HG03558 (cell line): ENCODE measurements around the gene CRYBA1.
"Not testable (repeated sequence)": the region's sequence is repeated elsewhere in the genome, so short reads cannot be mapped to it uniquely, and the experiment has no call there.

Experiments used
- ATAC-seq: cut with Tn5 transposase; IDR thresholded peaks from one replicate; pipeline ENCODE4 v1.9.1; 2021; ENCODE audit warnings: moderate number of reproducible peaks; ENCODE audit not compliant: unreplicated experiment; ENCODE audit errors: extremely low read depth

The CRYBA1 gene, protein sequence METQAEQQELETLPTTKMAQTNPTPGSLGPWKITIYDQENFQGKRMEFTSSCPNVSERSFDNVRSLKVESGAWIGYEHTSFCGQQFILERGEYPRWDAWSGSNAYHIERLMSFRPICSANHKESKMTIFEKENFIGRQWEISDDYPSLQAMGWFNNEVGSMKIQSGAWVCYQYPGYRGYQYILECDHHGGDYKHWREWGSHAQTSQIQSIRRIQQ

DNA sequence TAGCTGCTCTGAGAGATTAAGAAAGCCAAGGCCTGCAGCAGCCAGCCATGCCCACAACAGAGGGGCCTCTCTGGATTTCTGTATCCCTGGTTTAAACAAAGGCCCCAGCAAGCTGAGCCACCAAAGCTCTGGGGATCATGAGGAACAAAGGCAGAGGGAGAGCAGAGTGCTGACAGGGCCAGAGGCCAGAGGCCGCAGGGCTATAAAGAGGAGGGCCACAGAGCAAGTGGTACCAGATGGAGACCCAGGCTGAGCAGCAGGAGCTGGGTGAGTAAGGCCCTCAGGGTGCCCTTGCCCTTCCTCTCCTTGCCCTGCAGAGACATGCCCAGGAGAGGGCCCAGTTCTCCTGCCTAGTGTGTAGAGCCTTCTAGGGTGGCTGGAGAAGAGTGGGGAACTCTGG is at the start of gene CRYBA1:
CRYBA1 (plus strand) TSS at position 232 of the 400 bp plus-strand sequence; CDS start at position 237, 5 bp downstream.
- ATAC-seq: no peak

DNA sequence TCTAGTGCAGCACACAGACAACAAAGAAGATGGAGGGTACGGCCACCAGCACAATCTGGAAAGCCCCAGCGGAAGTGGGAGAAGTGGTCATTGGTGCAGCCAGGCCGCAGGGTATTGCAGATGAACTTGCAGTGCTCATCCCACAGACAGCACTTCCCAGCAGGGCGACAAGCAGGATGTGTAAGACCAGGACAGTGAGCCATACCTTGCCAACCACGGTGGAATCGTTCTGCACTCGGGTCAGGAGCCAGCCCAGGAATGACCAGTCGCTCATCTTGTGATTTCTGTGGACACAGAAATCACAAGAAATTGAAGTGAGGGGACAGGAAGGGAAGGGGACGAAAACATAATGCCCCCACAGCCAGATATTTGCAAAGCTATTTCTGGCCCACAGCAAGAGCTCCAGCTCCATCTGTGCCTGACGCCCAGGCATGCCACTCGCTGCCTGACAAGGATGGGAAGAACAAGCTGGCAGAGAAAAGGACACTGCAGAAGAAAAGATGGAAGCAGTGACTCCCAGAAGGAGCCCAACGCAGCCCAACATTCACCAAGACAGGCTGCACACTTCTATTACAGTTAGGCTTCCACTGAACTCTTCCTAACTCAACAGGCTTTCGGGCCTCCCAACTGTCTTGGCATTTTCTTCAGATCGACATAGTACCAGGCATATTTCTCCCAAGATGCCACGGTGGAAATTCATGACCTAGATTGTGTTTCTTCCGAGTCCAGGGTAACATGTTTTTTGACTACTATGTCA is 49.0 kb upstream of the CRYBA1 start:
- ATAC-seq: no peak

DNA sequence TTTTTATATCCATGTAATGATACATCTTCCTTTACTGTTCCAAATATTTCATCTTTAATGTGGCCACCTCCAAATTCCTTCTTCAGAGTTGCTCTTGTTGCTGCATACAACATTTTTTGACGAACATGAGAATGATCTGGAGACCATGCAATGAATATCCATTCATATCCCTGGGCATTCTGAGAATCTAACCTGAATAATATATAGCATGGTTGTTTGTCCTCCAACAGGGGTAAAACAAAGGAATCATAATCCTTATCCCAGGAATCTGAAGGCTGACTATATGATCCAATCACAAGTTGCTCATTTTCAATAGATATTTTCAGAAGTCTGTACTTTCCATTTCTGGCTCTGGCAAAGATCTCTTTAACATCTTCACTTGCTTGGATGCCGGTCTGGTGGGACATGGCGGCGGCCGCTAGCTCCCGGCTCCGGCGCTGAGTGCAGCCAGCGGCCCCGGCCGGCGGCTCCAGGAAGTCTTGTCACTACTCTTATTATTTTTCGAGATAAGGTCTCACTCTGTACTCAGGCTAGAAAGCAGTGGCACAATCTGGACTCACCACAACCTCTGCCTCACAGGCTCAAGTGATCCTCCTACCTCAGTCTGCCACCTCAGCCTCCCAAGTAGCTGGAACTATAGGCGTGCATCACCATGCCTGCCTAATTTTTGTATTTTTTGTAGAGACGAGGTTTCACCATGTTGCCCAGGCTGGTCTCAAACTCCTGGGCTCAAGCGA is 42.4 kb upstream of the CRYBA1 start:
- ATAC-seq: not testable (repeated sequence)

DNA sequence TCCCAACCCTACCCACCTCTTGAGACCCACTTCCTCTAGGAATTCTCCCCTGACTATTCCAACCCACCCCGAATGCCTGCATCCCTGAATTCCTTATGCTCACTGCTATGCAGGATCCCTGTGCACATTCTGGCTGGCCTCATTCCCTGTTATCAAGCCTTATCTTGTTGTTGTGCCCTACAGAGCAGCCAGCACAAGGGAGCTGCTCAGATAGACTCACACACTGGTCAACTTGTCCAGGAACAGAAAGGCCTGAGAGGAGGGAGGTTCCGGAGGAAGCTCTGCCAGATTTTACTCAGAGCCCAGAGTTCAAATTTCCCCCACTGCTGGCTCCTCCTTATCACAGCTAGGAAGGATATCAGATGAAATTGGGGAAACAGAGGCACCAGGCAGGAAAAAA is 41.6 kb upstream of the CRYBA1 start:
- no peak for ATAC-seq

DNA sequence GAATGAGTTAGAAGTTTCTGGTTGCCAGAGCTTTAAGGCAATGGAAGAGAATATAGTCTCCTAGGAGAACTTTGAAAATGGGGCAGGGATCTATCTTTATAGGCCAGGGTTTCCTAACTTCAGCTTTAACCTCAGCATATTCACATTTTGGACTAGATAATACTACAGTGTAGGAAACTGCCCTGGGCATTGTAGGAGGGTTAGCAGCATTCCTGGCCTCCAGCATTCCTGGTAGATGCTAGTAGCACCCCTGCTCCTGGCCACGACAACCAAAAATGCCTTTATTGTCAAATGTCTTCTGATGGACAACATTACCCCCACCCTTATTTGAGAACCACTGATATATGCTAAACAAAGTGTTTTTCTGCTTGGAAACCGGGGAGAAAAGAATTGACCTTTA is 38.7 kb upstream of the CRYBA1 start:
- no peak for ATAC-seq

DNA sequence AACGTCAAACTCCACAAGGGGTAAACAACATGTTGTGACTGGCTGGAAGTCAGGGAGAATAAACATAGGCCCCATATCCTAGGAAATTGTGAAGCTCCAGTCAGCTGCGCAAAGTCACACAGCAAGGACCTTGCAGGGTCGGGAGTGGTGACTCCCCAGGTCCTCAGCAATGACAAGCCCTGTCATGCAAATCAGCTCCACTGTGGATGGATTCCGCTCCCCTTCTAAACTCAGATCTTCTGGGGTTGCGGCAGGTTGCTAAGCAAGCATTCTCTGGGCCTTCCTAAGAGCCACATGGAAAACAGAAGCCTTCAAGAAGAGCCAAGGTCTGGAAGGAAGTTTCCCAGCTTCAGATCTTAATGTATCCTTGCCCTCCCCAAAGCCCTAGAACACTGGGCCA is 37.6 kb upstream of the CRYBA1 start:
- no peak for ATAC-seq

DNA sequence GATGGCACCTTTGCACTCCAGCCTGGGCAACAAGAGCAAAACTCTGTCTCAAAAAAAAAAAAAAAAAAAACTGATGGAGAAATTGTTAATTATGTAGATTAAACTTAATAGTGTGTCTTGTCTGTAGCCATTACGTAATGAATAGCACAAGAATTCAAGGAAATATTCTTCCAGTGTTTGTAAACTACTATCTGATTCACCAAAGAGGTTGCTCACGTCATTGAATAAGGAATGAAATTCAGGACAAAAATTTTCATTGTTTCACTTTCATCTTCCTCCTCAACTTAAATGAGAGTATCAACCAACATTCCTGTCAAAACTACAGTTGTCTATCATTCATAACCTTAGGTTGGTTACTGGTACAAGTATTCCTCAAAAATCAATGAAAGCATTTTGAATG is 35.8 kb upstream of the CRYBA1 start:
- ATAC-seq: no peak

DNA sequence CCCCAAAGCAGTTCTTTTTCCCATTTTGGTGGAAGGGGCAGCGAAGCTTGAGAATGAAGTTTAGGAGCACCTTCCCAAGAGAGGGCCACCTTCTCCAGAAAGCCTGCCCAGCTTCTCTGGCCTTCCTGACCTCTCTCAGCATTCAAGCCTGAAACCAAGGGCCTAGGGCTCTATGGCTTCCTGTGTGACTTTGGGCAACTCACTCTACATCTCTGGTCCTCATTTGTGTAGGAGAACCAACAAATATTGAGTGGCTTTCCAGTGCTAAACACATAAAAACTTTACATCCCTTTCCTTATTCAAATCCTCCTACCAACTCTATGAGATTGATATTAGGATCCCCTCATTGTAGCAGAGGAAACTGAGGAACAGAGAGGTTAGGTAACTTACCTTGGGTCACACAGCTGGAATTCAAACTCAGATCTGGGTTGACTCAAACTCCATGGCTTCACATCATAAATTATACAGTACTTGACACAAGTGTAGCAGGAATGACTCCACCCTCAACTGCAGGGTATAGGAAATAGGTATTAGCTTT is 34.5 kb upstream of the CRYBA1 start:
- no peak for ATAC-seq

DNA sequence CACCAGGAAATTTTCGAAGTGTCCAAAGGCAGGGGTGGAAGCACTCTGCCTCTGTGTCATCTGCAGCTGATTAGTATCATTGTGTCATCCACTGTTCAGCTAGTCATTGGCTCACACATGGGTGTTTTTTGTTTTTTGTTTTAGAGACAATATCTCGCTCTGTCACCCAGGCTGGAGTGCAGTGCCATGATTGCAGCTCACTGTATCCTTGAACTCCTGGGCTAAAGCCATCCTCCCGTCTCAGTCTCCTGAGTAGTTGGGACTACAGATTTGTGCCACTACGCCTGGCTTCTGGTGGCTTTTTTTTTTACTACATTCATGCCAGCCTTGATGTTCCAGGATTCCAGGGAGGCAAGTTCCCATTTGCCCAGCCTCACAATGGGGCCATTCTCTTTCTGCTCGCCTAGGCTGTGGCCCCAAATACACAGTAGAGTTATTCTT is 34.0 kb upstream of the CRYBA1 start:
- ATAC-seq: no peak

DNA sequence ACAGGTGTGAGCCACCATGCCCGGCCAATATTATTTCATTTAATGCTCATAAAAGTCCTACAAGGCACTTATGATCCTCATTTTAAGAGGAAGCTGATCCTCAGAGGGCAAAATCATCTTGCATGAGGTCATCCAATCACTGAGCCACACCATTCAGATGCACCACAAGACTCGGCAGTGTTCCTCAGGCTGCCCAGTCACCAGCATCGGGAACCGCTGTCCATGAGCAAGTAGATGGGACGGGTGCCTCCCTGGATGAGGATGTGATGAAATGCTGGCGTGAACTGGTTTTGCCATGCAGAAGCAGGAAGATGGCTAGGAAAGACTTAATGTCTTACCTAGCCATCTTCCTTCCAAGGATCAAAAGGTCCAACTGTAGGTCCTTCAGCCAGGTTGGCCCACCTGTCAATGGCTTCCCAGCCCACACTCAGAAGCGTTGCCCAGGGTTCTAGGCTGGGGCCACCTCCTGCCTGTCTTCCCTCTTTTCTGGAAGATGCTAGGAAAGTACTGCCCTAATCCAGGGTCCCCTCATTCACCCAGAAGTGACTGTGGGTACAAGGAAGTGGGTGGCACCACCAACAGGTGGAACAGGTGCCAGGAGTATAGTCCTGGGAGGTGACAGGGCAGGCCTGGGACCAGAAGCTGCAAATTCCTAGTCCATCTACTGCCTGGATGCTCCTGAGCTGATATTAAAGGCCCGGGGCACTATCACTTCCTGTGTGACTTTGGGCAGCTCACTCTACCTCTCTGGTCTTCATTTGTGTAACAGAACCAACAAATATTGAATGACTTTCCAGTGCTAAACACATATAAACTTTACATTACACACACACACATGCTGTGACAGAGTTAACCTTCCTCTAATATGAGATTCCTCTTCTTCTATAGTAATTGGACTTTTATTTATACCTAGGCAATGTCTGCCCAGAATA is 32.2 kb upstream of the CRYBA1 start:
- ATAC-seq: no peak

DNA sequence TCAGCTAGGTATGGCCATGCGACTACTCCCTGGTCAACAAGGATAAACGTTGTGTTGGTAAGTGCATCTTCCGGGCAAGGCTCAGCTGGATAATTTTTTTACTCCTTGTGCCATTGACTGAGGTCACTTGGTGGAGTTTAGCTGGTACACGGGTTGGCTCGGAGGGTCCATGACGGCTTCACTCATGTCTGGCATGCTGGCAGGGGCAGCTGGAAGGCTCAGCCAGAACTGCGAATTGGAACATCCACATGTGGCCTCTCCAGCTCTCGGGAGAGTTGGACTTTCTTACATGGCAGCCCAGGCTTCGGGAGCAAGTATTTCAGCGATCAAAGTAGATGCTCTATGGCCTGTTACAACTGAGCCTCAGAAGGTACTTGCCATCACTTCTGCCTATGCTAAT is 31.5 kb upstream of the CRYBA1 start:
- ATAC-seq: no peak

DNA sequence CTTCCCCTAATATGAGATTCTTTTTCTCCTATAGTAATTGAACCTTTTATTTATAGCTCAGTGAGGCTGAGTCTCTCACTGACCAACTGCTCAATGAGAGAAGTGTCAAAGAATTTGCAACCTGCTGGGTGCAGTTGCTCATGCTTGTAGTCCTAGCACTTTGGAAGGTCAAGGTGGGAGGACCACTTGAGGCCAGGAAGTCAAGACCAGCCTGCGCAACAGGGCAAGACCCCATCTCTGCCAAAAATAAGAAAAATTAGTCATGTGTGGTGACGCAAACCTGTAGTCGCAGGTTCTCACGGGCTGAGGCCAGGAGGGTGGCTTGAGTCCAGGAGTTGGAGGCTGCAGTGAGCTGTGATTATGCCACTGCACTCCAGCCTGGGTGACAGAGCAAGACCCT is 30.9 kb upstream of the CRYBA1 start:
- no peak for ATAC-seq

DNA sequence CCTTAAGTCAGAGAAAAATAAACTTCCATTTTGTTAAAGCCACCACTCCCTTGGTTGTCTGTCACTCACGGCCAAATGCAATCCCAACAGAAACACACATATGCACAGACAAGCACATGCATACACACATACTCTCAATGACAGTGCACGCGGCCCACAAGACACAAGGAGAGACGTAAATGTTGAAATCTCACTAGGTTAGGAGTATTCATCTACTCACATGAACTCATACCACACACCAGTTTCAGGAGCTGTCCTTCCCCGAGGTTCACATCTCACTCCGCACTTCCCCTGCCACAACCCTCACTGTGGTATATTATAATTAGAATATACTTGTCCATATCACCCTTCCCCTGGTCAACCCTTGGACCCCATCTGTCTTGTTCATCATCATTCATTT is 30.5 kb upstream of the CRYBA1 start:
- no peak for ATAC-seq

DNA sequence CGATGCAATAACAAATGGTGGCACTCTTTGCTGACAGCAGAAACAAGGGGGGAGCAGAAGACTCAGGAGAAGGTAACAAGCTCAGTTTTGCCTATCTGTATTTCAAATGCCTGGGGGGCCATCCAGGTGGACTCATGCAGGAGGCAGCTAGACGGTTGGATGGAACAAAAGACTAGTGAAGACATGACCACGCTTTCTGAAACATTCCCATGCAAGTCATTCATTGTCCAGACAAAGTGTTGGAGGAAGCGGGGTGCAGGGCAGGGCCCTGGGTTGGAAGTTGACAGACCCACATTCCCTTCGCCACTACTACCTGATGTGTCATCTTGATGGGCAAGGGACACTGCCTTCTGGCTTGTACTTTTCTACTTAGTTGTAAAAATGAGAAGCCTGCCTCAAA is 29.8 kb upstream of the CRYBA1 start:
- ATAC-seq: no peak

DNA sequence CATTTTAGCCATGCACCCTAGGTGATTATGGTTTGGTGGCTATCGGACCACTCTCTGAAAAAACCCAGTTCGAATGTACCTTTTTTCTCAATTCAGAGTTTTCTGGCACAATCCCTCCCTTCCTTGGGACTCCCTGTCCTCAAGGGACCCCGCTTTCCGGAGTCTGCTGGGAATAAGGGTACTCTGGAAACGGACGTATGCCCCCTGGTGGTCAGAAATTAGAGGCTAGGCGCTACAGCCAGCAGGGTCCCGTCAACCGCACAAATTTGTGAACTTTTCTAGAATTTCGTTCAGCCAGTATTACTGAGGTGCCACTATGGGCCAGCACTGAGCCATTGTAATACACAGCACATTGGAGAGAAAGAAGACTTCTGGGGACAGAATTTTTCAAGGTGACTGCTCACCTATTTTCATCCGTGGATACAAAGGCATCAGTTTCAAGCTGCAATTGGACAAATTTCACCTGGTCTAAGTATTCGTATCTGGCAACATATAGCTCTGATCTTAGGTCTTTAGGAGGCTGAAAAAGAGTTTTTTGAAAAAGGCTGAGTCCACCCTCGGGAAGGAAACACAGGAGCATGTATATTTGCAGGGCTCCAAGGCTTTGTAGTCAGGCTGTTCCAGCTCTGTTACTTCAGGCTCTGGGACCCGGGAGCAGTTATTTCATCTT is 27.1 kb upstream of the CRYBA1 start:
- no peak for ATAC-seq

DNA sequence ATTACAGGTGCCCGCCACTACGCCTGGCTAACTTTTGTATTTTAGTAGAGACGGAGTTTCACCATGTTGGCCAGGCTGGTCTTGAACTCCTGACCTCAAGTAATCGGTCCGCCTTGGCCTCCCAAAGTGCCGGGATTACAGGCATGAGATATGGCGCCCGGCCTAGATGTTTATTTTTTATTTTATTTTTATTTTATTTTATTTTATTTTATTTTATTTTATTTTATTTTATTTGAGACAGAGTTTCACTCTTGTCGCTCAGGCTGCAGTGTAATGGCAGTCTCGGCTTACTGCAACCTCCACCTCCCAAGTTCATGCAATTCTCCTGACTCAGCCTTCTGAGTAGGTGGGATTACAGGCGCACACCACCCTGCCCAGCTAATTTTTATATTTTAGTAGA is 25.3 kb upstream of the CRYBA1 start:
- not testable (repeated sequence) for ATAC-seq

DNA sequence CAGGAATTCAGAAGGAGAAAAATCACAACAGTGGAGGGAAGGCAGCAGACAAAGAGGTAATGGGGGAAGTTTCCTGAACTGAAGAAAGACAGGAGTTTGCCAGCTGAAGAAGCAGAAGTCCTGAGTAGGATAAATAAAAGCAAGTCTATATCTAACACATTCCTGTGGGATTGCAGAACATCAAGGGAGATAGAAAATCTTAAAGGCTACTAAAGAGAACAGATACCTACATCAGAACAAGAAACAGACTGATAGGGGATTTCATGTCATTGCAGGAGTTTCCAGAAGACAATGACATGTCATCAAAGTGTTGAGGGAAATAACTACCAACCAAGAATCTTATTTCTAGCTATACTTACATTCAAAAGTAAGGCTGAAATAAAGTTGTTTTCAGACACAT is 21.3 kb upstream of the CRYBA1 start:
- no peak for ATAC-seq

DNA sequence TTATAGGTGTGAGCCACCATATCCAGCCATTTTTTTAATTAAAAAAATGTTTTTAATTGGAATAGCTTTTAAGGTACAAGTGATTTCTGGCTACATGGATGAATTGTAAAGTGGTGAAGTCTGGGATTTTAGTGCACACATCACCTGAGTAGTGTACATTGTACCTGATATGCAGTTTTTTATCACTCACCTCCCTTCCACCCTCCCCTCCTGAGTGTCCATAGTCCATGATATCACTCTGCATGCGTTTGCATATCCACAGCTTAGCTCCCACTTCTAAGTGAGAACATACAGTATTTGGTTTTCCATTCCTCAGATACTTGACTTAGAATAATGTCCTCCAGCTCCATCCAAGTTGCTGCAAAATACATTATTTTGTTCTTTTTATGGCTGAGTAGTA is 13.4 kb upstream of the CRYBA1 start:
- ATAC-seq: no peak

DNA sequence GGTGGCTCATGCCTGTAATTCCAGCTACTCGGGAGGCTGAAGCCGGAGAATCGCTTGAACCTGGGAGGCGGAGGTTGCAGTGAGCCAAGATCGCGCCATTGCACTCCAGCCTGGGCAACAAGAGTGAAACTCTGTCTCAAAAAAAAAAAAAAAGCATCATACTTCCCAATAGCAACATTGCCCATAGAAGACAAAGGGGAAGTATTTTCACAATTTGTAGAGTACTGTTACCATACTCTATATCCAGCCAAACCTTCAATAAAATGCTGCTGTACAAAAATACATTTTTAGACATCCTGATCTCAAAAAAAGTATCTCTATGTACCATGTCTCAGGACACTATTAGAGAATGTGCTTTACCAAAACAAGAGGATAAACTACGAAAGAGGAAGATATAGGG is 11.7 kb upstream of the CRYBA1 start:
- ATAC-seq: not testable (repeated sequence)
